ENCODE data around the gene KLF6.

- TF ChIP-seq MYNN (tag by site-specific recombination; IDR thresholded peaks at IDR 0.05; ENCODE audit: borderline replicate concordance) = no peak
- no peak for TF ChIP-seq ZNF792 (tag by site-specific recombination; IDR thresholded peaks at IDR 0.05)
- TF ChIP-seq, protein P1, sequence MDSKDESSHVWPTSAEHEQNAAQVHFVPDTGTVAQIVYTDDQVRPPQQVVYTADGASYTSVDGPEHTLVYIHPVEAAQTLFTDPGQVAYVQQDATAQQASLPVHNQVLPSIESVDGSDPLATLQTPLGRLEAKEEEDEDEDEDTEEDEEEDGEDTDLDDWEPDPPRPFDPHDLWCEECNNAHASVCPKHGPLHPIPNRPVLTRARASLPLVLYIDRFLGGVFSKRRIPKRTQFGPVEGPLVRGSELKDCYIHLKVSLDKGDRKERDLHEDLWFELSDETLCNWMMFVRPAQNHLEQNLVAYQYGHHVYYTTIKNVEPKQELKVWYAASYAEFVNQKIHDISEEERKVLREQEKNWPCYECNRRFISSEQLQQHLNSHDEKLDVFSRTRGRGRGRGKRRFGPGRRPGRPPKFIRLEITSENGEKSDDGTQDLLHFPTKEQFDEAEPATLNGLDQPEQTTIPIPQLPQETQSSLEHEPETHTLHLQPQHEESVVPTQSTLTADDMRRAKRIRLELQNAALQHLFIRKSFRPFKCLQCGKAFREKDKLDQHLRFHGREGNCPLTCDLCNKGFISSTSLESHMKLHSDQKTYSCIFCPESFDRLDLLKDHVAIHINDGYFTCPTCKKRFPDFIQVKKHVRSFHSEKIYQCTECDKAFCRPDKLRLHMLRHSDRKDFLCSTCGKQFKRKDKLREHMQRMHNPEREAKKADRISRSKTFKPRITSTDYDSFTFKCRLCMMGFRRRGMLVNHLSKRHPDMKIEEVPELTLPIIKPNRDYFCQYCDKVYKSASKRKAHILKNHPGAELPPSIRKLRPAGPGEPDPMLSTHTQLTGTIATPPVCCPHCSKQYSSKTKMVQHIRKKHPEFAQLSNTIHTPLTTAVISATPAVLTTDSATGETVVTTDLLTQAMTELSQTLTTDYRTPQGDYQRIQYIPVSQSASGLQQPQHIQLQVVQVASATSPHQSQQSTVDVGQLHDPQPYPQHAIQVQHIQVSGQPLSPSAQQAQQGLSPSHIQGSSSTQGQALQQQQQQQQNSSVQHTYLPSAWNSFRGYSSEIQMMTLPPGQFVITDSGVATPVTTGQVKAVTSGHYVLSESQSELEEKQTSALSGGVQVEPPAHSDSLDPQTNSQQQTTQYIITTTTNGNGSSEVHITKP (tag by site-specific recombination; IDR thresholded peaks at IDR 0.05) = no peak
- TF ChIP-seq ZNF114 (tag by site-specific recombination; IDR thresholded peaks at IDR 0.05) = no peak
- TF ChIP-seq ZNF184 (tag by site-specific recombination; IDR thresholded peaks at IDR 0.05) = no peak
- 0 out of 2 replicates have a peak, but pooled peaks have one; percentile 25 for TF ChIP-seq ZNF600 (tag by site-specific recombination; IDR thresholded peaks at IDR 0.05)
- TF ChIP-seq, protein P2, sequence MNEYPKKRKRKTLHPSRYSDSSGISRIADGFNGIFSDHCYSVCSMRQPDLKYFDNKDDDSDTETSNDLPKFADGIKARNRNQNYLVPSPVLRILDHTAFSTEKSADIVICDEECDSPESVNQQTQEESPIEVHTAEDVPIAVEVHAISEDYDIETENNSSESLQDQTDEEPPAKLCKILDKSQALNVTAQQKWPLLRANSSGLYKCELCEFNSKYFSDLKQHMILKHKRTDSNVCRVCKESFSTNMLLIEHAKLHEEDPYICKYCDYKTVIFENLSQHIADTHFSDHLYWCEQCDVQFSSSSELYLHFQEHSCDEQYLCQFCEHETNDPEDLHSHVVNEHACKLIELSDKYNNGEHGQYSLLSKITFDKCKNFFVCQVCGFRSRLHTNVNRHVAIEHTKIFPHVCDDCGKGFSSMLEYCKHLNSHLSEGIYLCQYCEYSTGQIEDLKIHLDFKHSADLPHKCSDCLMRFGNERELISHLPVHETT (tag by site-specific recombination; IDR thresholded peaks at IDR 0.05) = no peak
- TF ChIP-seq ZBTB21 (tag by site-specific recombination; IDR thresholded peaks at IDR 0.05) = no peak
- TF ChIP-seq, protein P3, sequence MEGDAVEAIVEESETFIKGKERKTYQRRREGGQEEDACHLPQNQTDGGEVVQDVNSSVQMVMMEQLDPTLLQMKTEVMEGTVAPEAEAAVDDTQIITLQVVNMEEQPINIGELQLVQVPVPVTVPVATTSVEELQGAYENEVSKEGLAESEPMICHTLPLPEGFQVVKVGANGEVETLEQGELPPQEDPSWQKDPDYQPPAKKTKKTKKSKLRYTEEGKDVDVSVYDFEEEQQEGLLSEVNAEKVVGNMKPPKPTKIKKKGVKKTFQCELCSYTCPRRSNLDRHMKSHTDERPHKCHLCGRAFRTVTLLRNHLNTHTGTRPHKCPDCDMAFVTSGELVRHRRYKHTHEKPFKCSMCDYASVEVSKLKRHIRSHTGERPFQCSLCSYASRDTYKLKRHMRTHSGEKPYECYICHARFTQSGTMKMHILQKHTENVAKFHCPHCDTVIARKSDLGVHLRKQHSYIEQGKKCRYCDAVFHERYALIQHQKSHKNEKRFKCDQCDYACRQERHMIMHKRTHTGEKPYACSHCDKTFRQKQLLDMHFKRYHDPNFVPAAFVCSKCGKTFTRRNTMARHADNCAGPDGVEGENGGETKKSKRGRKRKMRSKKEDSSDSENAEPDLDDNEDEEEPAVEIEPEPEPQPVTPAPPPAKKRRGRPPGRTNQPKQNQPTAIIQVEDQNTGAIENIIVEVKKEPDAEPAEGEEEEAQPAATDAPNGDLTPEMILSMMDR (tag by site-specific recombination; IDR thresholded peaks at IDR 0.05) = no peak
- TF ChIP-seq YY1 (tag by site-specific recombination; IDR thresholded peaks at IDR 0.05) = no peak
- no peak for TF ChIP-seq ZNF416 (tag by site-specific recombination; IDR thresholded peaks at IDR 0.05)
- TF ChIP-seq OSR2 (tag by site-specific recombination; IDR thresholded peaks at IDR 0.05) = no peak
- no peak for TF ChIP-seq SP2 (tag by site-specific recombination; IDR thresholded peaks at IDR 0.05)
- no peak for TF ChIP-seq ZBTB8A (tag by site-specific recombination; IDR thresholded peaks at IDR 0.05)
Observed at GRCh38 chr10:3786295-3787015, 1.4 kb upstream of the KLF6 start.
